Ishikawa (cell line): ENCODE results near the gene PARD3.

Experiments used
- EP300 ChIP-seq: IDR thresholded peaks from 2 replicates; pipeline ENCODE4 v1.6.1; 2012; ENCODE audit warnings: borderline replicate concordance
- MAX ChIP-seq: IDR thresholded peaks from 2 replicates; pipeline ENCODE4 v1.6.1; 2012
- NFIC ChIP-seq: IDR thresholded peaks from 2 replicates; pipeline ENCODE4 v1.6.1; 2012
- RAD21 ChIP-seq: IDR thresholded peaks from 2 replicates; pipeline ENCODE4 v1.6.1; 2012; ENCODE audit warnings: low read depth
- TAF1 ChIP-seq: IDR thresholded peaks from 2 replicates; pipeline ENCODE4 v1.6.1; 2012; ENCODE audit warnings: low read depth, mild to moderate bottlenecking
- TEAD4 ChIP-seq: IDR thresholded peaks from 2 replicates; pipeline ENCODE4 v1.6.1; 2012
- USF1 ChIP-seq: IDR thresholded peaks from 2 replicates; pipeline ENCODE4 v1.6.1; 2012

- TF ChIP-seq EP300 (no peak), USF1 (no peak), NFIC (no peak), TEAD4 (no peak), MAX (no peak), RAD21 (no peak), TAF1 (no peak)
These were observed 240.7 kb downstream of the PARD3 start for GRCh38 chr10:34574353-34574934.
